GM15510 (cell line): ENCODE results near the gene SLC25A6.

Experiments
- POLR2A ChIP-seq: IDR thresholded peaks from 3 replicates; pipeline ENCODE4 v1.6.1; 2011; ENCODE audit warnings: borderline replicate concordance; ENCODE audit not compliant: insufficient read length; ENCODE audit errors: extremely low read depth

SLC25A6 gene

GRCh38 chrX:1395646-1396216 is 3.8 kb upstream of the SLC25A6 start:
- no peak for TF ChIP-seq POLR2A

- no peak for TF ChIP-seq POLR2A
Measured at GRCh38 chrX:1394731-1395501, 3.0 kb upstream of the SLC25A6 start.

GRCh38 chrX:1393871-1394615 is 2.1 kb upstream of the SLC25A6 start:
- no peak for TF ChIP-seq POLR2A

- TF ChIP-seq POLR2A = peak; percentile 86
Measured at GRCh38 chrX:1392376-1393068, 609 bp upstream of the SLC25A6 start.

- TF ChIP-seq POLR2A = no peak
Measured at GRCh38 chrX:1391370-1391706, 575 bp downstream of the SLC25A6 start.

GRCh38 chrX:1390621-1391369 is 1.1 kb downstream of the SLC25A6 start:
- TF ChIP-seq POLR2A = no peak

GRCh38 chrX:1389993-1390285 is 2.0 kb downstream of the SLC25A6 start:
- no peak for TF ChIP-seq POLR2A

- no peak for TF ChIP-seq POLR2A
Measured at GRCh38 chrX:1389181-1389992, 2.5 kb downstream of the SLC25A6 start.

GRCh38 chrX:1388651-1389050 is 3.3 kb downstream of the SLC25A6 start:
- no peak for TF ChIP-seq POLR2A

GRCh38 chrX:1387141-1387776 is 4.7 kb downstream of the SLC25A6 start:
- no peak for TF ChIP-seq POLR2A

- TF ChIP-seq POLR2A = no peak
Measured at GRCh38 chrX:1386338-1387127, 5.4 kb downstream of the SLC25A6 start.

- no peak for TF ChIP-seq POLR2A
Measured at GRCh38 chrX:1385253-1386223, 6.4 kb downstream of the SLC25A6 start.

- TF ChIP-seq POLR2A = peak; percentile 13
Measured at GRCh38 chrX:1384658-1385252, 7.2 kb downstream of the SLC25A6 start.
